T-helper 2 cell (primary cell): ENCODE measurements around the gene FAM216A.
"Not testable (repeated sequence)": the region's sequence is repeated elsewhere in the genome, so short reads cannot be mapped to it uniquely, and the experiment has no call there.

Experiments
- DNase-seq, 5 experiments: peaks; one replicate each; pipeline versions ENCODE4 v3.0.0 to v3.0.0-alpha.2; 2012 to 2022
- total RNA-seq, 2 donors: gene quantifications; one replicate each; lab custom pipeline; 2026; lab: John Stamatoyannopoulos, UW

Gene FAM216A
- total RNA-seq, result 4.1 to 4.8 reads per million in 2 donors

GRCh38 chr12:110468214-110469048 lies at the start of gene FAM216A, which contains the start of gene GPN3:
Gene FAM216A (plus strand): TSS chr12:110468845. CDS start chr12:110468876, 31 bp downstream.
Gene GPN3 (minus strand): TSS chr12:110468257. CDS start chr12:110468203, 54 bp downstream.
- peak; percentile 82 to 98 (median 93) for DNase-seq

GRCh38 chr12:110420644-110421043 lies 48.0 kb upstream of the FAM216A start:
- DNase-seq, result not testable (repeated sequence)

GRCh38 chr12:110421159-110421661 lies 47.4 kb upstream of the FAM216A start:
- DNase-seq, result no peak

- DNase-seq, result no peak
Observed at GRCh38 chr12:110421701-110422100, 46.9 kb upstream of the FAM216A start.

GRCh38 chr12:110424237-110424636 lies 44.4 kb upstream of the FAM216A start:
- DNase-seq, result no peak

GRCh38 chr12:110426406-110426805 lies 42.2 kb upstream of the FAM216A start:
- no peak for DNase-seq

GRCh38 chr12:110429676-110430075 lies 39.0 kb upstream of the FAM216A start:
- DNase-seq, result not testable (repeated sequence)

- peak in 1 of 5 experiments; percentile 37 for DNase-seq
Observed at GRCh38 chr12:110431957-110432587, 36.6 kb upstream of the FAM216A start.

- no peak for DNase-seq
Observed at GRCh38 chr12:110436231-110436630, 32.4 kb upstream of the FAM216A start.

GRCh38 chr12:110444455-110444854 lies 24.2 kb upstream of the FAM216A start:
- DNase-seq, result no peak

- peak; percentile 89 to 98 (median 91) for DNase-seq
Observed at GRCh38 chr12:110449799-110450497, 18.7 kb upstream of the FAM216A start, which contains the start of gene ARPC3. Gene ARPC3 (minus strand): TSS chr12:110450337. CDS start chr12:110450260, 77 bp downstream.

- no peak for DNase-seq
Observed at GRCh38 chr12:110451263-110451662, 17.4 kb upstream of the FAM216A start.

- DNase-seq, result no peak
Observed at GRCh38 chr12:110453569-110454296, 14.9 kb upstream of the FAM216A start.

- no peak for DNase-seq
Observed at GRCh38 chr12:110458756-110459155, 9.9 kb upstream of the FAM216A start.

- not testable (repeated sequence) for DNase-seq
Observed at GRCh38 chr12:110461189-110461588, 7.5 kb upstream of the FAM216A start.

- no peak for DNase-seq
Observed at GRCh38 chr12:110465024-110465423, 3.6 kb upstream of the FAM216A start.

GRCh38 chr12:110465765-110466164 lies 2.9 kb upstream of the FAM216A start:
- not testable (repeated sequence) for DNase-seq

- no peak for DNase-seq
Observed at GRCh38 chr12:110466791-110467190, 1.9 kb upstream of the FAM216A start.

- no peak for DNase-seq
Observed at GRCh38 chr12:110467847-110468213, 815 bp upstream of the FAM216A start.

- DNase-seq, result no peak
Observed at GRCh38 chr12:110475426-110475825, 6.8 kb downstream of the FAM216A start.

GRCh38 chr12:110498984-110499706 lies 30.5 kb downstream of the FAM216A start:
- DNase-seq, result no peak
